SK-N-SH treated with all-trans-retinoic acid at 6 μM for 48 hours (cell line): ENCODE measurements around the gene SERPING1.
"Not testable (repeated sequence)": the region's sequence is repeated elsewhere in the genome, so short reads cannot be mapped to it uniquely, and the experiment has no call there.

Experiments
- ATAC-seq: fragments of 200-7000 bp; cut with Tn5 transposase; 3 replicates; pipeline ENCODE4 v1.9.1; 2020; ENCODE audit warnings: mild to moderate bottlenecking, moderate library complexity
- ARNTL ChIP-seq: fragments of 450-650 bp; formaldehyde crosslinking; IDR thresholded peaks from 2 replicates; pipeline ENCODE4 v1.5.0; 2020; ENCODE audit warnings: low read depth, mild to moderate bottlenecking, moderate library complexity, borderline replicate concordance
- BACH2 ChIP-seq: fragments of 250-450 bp; sonication (Bioruptor Pico); IDR thresholded peaks from 2 replicates; pipeline ENCODE4 v1.9.0; 2021; ENCODE audit warnings: mild to moderate bottlenecking, borderline replicate concordance
- CSDC2 ChIP-seq: fragments of 250-450 bp; sonication (Bioruptor Pico); IDR thresholded peaks from 2 replicates; pipeline ENCODE4 v1.5.0; 2020; ENCODE audit warnings: mild to moderate bottlenecking, moderate library complexity
- ESRRG ChIP-seq: fragments of 250-450 bp; sonication (Bioruptor Pico); IDR thresholded peaks from 2 replicates; pipeline ENCODE4 v1.6.1; 2021; ENCODE audit warnings: mild to moderate bottlenecking
- GLIS3 ChIP-seq: fragments of 250-450 bp; sonication (Bioruptor Pico); IDR thresholded peaks from 2 replicates; pipeline ENCODE4 v1.5.0; 2020; ENCODE audit warnings: mild to moderate bottlenecking, moderate library complexity
- ISL1 ChIP-seq: fragments of 250-450 bp; sonication (Bioruptor Pico); IDR thresholded peaks from 2 replicates; pipeline ENCODE4 v2.1.2; 2022; ENCODE audit warnings: mild to moderate bottlenecking, moderate library complexity
- OSR1 ChIP-seq: fragments of 250-450 bp; sonication (Bioruptor Pico); IDR thresholded peaks from 2 replicates; pipeline ENCODE4 v1.8.0; 2022; ENCODE audit warnings: moderate library complexity, mild to moderate bottlenecking, inconsistent platforms
- PPARA ChIP-seq: fragments of 250-450 bp; sonication (Bioruptor Pico); IDR thresholded peaks from 2 replicates; pipeline ENCODE4 v1.5.0; 2020; ENCODE audit warnings: mild to moderate bottlenecking, borderline replicate concordance
- SNAI2 ChIP-seq: fragments of 250-450 bp; sonication (Bioruptor Pico); IDR thresholded peaks from 2 replicates; pipeline ENCODE4 v1.5.0; 2020; ENCODE audit warnings: mild to moderate bottlenecking, moderate library complexity
- TCF4 ChIP-seq: fragments of 250-450 bp; sonication (Bioruptor Pico); IDR thresholded peaks from 2 replicates; pipeline ENCODE4 v1.8.0; 2021; ENCODE audit warnings: mild to moderate bottlenecking, moderate library complexity, borderline replicate concordance
- ZC3H10 ChIP-seq: fragments of 250-450 bp; sonication (Bioruptor Pico); IDR thresholded peaks from 2 replicates; pipeline ENCODE4 v1.5.1; 2021; ENCODE audit warnings: mild to moderate bottlenecking, moderate library complexity
- ZFP30 ChIP-seq: fragments of 450-650 bp; formaldehyde crosslinking; IDR thresholded peaks from 2 replicates; pipeline ENCODE4 v1.5.0; 2022; ENCODE audit warnings: mild to moderate bottlenecking, moderate library complexity
- ZNF70 ChIP-seq: fragments of 450-650 bp; formaldehyde crosslinking; IDR thresholded peaks from 2 replicates; pipeline ENCODE4 v1.5.0; 2020; ENCODE audit warnings: mild to moderate bottlenecking, moderate library complexity
- ZNF8 ChIP-seq: fragments of 450-650 bp; formaldehyde crosslinking; IDR thresholded peaks from 2 replicates; pipeline ENCODE4 v1.5.0; 2020; ENCODE audit warnings: mild to moderate bottlenecking, moderate library complexity
- TF ChIP-seq, protein P1 (sequence below): fragments of 250-450 bp; sonication (Bioruptor Pico); IDR thresholded peaks from 2 replicates; pipeline ENCODE4 v1.5.1; 2021; ENCODE audit warnings: mild to moderate bottlenecking, moderate library complexity
- TF ChIP-seq, protein P2 (sequence below): fragments of 250-450 bp; sonication (Bioruptor Pico); IDR thresholded peaks from 2 replicates; pipeline ENCODE4 v1.5.0; 2020; ENCODE audit warnings: mild to moderate bottlenecking, moderate library complexity
- TF ChIP-seq, protein P3 (sequence below): fragments of 250-450 bp; sonication (Bioruptor Pico); IDR thresholded peaks from 2 replicates; pipeline ENCODE4 v1.8.0; 2021; ENCODE audit warnings: low read depth, mild to moderate bottlenecking, moderate library complexity, borderline replicate concordance
- TF ChIP-seq, protein P4 (sequence below): fragments of 250-450 bp; sonication (Bioruptor Pico); IDR thresholded peaks from 2 replicates; pipeline ENCODE4 v1.8.0; 2020; ENCODE audit warnings: mild to moderate bottlenecking, moderate library complexity, borderline replicate concordance
- TF ChIP-seq, protein P5 (sequence below): fragments of 250-450 bp; sonication (Bioruptor Pico); IDR thresholded peaks from 2 replicates; pipeline ENCODE4 v1.5.1; 2020; ENCODE audit warnings: low read depth, mild to moderate bottlenecking, moderate library complexity

The SERPING1 gene

DNA sequence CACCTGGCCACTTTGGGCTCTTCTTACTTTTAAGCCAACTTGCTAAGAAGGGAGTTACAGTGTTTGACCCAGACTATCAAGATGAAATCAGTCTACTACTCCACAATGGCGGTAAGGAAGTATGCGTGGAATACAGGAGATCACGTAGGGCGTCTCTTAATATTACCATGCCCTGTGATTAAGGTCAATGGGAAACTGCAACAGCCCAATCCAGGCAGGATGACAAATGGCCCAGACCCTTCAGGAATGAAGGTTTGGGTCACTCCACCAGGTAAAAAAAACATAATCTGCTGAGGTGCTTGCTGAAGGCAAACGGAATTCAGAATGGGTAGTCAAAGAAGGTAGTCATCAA lies 53.2 kb downstream of the SERPING1 start (continued):
- TF ChIP-seq ZC3H10 (CRISPR knock-in tag) (no peak), GLIS3 (CRISPR knock-in tag) (no peak)

DNA sequence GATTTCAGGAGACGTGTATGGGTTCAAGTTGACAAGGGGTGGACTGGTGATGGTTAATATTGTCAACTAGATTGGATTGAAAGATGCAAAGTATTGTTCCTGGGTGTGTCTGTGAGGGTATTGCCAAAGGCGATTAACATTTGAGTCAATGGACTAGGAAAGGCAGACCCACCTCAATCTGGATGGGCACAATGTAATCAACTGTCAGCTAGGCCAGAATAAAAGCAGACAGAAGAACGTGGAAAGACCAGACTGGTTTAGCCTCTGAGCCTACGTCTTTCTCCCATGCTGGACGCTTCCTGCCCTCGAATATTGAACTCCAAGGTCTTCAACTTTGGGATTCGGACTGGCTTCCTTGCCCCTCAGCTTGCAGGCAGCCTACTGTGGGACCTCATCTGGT lies 53.9 kb downstream of the SERPING1 start:
- TF ChIP-seq ESRRG: no peak
- TF ChIP-seq OSR1: no peak
- no peak for TF ChIP-seq TCF4 (CRISPR knock-in tag)
- no peak for TF ChIP-seq ISL1 (CRISPR knock-in tag)
- TF ChIP-seq BACH2: no peak
- TF ChIP-seq, protein P1, sequence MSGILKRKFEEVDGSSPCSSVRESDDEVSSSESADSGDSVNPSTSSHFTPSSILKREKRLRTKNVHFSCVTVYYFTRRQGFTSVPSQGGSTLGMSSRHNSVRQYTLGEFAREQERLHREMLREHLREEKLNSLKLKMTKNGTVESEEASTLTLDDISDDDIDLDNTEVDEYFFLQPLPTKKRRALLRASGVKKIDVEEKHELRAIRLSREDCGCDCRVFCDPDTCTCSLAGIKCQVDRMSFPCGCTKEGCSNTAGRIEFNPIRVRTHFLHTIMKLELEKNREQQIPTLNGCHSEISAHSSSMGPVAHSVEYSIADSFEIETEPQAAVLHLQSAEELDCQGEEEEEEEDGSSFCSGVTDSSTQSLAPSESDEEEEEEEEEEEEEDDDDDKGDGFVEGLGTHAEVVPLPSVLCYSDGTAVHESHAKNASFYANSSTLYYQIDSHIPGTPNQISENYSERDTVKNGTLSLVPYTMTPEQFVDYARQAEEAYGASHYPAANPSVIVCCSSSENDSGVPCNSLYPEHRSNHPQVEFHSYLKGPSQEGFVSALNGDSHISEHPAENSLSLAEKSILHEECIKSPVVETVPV (CRISPR knock-in tag): no peak
- TF ChIP-seq SNAI2: no peak
- TF ChIP-seq, protein P2, sequence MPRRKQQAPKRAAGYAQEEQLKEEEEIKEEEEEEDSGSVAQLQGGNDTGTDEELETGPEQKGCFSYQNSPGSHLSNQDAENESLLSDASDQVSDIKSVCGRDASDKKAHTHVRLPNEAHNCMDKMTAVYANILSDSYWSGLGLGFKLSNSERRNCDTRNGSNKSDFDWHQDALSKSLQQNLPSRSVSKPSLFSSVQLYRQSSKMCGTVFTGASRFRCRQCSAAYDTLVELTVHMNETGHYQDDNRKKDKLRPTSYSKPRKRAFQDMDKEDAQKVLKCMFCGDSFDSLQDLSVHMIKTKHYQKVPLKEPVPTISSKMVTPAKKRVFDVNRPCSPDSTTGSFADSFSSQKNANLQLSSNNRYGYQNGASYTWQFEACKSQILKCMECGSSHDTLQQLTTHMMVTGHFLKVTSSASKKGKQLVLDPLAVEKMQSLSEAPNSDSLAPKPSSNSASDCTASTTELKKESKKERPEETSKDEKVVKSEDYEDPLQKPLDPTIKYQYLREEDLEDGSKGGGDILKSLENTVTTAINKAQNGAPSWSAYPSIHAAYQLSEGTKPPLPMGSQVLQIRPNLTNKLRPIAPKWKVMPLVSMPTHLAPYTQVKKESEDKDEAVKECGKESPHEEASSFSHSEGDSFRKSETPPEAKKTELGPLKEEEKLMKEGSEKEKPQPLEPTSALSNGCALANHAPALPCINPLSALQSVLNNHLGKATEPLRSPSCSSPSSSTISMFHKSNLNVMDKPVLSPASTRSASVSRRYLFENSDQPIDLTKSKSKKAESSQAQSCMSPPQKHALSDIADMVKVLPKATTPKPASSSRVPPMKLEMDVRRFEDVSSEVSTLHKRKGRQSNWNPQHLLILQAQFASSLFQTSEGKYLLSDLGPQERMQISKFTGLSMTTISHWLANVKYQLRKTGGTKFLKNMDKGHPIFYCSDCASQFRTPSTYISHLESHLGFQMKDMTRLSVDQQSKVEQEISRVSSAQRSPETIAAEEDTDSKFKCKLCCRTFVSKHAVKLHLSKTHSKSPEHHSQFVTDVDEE (CRISPR knock-in tag): no peak
- no peak for TF ChIP-seq ZNF70
- TF ChIP-seq CSDC2: no peak
- TF ChIP-seq, protein P3, sequence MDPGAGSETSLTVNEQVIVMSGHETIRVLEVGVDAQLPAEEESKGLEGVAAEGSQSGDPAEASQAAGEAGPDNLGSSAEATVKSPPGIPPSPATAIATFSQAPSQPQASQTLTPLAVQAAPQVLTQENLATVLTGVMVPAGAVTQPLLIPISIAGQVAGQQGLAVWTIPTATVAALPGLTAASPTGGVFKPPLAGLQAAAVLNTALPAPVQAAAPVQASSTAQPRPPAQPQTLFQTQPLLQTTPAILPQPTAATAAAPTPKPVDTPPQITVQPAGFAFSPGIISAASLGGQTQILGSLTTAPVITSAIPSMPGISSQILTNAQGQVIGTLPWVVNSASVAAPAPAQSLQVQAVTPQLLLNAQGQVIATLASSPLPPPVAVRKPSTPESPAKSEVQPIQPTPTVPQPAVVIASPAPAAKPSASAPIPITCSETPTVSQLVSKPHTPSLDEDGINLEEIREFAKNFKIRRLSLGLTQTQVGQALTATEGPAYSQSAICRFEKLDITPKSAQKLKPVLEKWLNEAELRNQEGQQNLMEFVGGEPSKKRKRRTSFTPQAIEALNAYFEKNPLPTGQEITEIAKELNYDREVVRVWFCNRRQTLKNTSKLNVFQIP (CRISPR knock-in tag): no peak
- TF ChIP-seq ARNTL (CRISPR knock-in tag): no peak
- no peak for TF ChIP-seq PPARA (CRISPR knock-in tag)
- TF ChIP-seq GLIS3 (CRISPR knock-in tag): no peak

DNA sequence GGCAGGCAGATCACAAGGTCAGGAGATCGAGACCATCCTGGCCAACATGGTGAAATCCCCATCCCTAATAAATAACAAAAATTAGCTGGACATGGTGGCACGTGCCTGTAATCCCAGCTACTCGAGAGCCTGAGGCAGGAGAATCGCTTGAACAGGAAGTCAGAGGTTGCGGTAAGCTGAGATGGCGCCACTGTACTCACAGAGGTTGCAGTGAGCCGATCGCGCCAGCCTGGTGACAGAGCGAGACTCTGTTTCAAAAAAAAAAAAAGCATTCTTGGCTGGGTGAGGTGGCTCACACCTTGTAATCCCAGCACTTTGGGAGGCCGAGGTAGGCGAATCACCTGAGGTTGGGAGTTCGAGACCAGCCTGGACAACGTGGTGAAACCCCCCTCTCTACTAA lies 54.7 kb downstream of the SERPING1 start:
- not testable (repeated sequence) for ATAC-seq

More for the DNA sequence above, 53.9 kb downstream of the SERPING1 start:
- no peak for ATAC-seq

DNA sequence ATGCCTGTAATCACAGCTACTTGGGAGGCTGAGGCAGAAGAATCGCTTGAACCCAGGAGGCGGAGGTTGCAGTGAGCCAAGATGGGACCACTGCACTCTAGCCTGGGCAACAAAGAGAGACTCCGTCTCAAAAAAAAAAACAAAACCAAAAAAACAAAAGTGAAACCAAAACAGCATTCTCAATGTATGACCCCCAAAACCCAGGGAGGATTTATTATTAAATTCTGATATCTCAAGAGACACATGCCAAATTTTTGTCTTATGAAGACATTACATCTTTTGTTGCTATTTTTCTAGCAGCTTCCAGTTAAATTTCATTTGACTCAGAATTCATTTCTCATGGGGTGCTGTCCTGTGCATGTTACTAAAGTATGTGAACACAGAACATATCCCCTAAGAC lies 55.2 kb downstream of the SERPING1 start:
- TF ChIP-seq BACH2 (no peak), SNAI2 (no peak), ISL1 (CRISPR knock-in tag) (no peak), ZNF8 (CRISPR knock-in tag) (no peak), CSDC2 (no peak), TCF4 (CRISPR knock-in tag) (no peak)
- TF ChIP-seq, protein P4, sequence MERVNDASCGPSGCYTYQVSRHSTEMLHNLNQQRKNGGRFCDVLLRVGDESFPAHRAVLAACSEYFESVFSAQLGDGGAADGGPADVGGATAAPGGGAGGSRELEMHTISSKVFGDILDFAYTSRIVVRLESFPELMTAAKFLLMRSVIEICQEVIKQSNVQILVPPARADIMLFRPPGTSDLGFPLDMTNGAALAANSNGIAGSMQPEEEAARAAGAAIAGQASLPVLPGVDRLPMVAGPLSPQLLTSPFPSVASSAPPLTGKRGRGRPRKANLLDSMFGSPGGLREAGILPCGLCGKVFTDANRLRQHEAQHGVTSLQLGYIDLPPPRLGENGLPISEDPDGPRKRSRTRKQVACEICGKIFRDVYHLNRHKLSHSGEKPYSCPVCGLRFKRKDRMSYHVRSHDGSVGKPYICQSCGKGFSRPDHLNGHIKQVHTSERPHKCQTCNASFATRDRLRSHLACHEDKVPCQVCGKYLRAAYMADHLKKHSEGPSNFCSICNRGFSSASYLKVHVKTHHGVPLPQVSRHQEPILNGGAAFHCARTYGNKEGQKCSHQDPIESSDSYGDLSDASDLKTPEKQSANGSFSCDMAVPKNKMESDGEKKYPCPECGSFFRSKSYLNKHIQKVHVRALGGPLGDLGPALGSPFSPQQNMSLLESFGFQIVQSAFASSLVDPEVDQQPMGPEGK (CRISPR knock-in tag): no peak
- no peak for ATAC-seq

DNA sequence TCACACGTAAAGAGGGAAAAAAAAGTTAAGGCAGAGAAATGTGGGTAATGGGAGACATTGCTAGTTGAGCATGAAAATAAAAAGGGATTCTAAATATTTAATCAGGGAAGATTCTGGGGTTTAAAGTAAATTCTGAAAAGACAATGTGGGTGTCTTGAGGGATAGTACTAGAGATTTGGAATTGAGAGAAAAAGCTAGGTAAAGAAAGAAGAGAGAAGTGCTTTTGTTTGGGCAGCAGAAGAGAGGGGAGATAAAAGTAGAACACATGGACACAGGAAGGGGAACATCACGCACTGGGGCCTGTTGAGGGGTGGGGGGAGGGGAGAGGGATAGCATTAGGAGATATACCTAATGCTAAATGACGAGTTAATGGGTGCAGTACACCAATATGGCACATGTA lies 55.7 kb downstream of the SERPING1 start:
- no peak for TF ChIP-seq BACH2
- no peak for TF ChIP-seq ZC3H10 (CRISPR knock-in tag)
- no peak for TF ChIP-seq ARNTL (CRISPR knock-in tag)
- TF ChIP-seq ZFP30 (CRISPR knock-in tag): no peak
- TF ChIP-seq, protein P5, sequence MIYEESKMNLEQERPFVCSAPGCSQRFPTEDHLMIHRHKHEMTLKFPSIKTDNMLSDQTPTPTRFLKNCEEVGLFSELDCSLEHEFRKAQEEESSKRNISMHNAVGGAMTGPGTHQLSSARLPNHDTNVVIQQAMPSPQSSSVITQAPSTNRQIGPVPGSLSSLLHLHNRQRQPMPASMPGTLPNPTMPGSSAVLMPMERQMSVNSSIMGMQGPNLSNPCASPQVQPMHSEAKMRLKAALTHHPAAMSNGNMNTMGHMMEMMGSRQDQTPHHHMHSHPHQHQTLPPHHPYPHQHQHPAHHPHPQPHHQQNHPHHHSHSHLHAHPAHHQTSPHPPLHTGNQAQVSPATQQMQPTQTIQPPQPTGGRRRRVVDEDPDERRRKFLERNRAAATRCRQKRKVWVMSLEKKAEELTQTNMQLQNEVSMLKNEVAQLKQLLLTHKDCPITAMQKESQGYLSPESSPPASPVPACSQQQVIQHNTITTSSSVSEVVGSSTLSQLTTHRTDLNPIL: no peak
- no peak for TF ChIP-seq CSDC2
- no peak for ATAC-seq
